SK-N-SH (cell line): ENCODE data around the gene SMAD3.

Experiments
- EZH2phosphoT487 ChIP-seq: fragments of 200-600 bp; sonication (generic); IDR thresholded peaks from 2 replicates; pipeline ENCODE4 v1.6.1; 2017; ENCODE audit warnings: low read depth, mixed run types, mild to moderate bottlenecking, antibody characterized with exemption, moderate library complexity, borderline replicate concordance
- FOSL2 ChIP-seq: IDR thresholded peaks from 2 replicates; pipeline ENCODE4 v1.4.0; 2012; ENCODE audit warnings: low read depth, mild to moderate bottlenecking, moderate library complexity, borderline replicate concordance
- MXI1 ChIP-seq: IDR thresholded peaks from 2 replicates; pipeline ENCODE4 v1.6.1; 2012; ENCODE audit warnings: mild to moderate bottlenecking, low read depth, low read length, improper control_type of control experiment
- POLR2AphosphoS5 ChIP-seq: IDR thresholded peaks from 2 replicates; pipeline ENCODE4 v1.6.1; 2012; ENCODE audit warnings: low read depth, low read length
- RAD21 ChIP-seq: IDR thresholded peaks from 2 replicates; pipeline ENCODE4 v1.6.1; 2012; ENCODE audit warnings: mild to moderate bottlenecking, low read length
- TAF1 ChIP-seq: IDR thresholded peaks from 2 replicates; pipeline ENCODE4 v1.6.1; 2012; ENCODE audit warnings: low read depth, mild to moderate bottlenecking, low read length, moderate library complexity, borderline replicate concordance
- TEAD4 ChIP-seq: IDR thresholded peaks from 2 replicates; pipeline ENCODE4 v1.4.0; 2012; ENCODE audit warnings: mild to moderate bottlenecking, borderline replicate concordance; ENCODE audit not compliant: insufficient read depth
- YY1 ChIP-seq: IDR thresholded peaks from 2 replicates; pipeline ENCODE4 v1.4.0; 2012; ENCODE audit warnings: low read depth, mild to moderate bottlenecking
- TF ChIP-seq, protein P1 (sequence below): IDR thresholded peaks from 2 replicates; pipeline ENCODE4 v1.6.1; 2012; ENCODE audit warnings: mild to moderate bottlenecking, low read depth, low read length, moderate library complexity
- TF ChIP-seq, protein P2 (sequence below): IDR thresholded peaks from 2 replicates; pipeline ENCODE4 v1.4.0; 2012; ENCODE audit warnings: low read depth
- TF ChIP-seq, protein P3 (sequence below): fragments of 150-350 bp; IDR thresholded peaks from 2 replicates; pipeline ENCODE4 v1.6.1; 2016; ENCODE audit warnings: mild to moderate bottlenecking, low read depth, low read length
- TF ChIP-seq, protein P4 (sequence below): fragments of 200-600 bp; sonication (generic); IDR thresholded peaks from 2 replicates; pipeline ENCODE4 v1.6.1; 2017; ENCODE audit warnings: antibody characterized with exemption, mild to moderate bottlenecking, moderate library complexity

DNA sequence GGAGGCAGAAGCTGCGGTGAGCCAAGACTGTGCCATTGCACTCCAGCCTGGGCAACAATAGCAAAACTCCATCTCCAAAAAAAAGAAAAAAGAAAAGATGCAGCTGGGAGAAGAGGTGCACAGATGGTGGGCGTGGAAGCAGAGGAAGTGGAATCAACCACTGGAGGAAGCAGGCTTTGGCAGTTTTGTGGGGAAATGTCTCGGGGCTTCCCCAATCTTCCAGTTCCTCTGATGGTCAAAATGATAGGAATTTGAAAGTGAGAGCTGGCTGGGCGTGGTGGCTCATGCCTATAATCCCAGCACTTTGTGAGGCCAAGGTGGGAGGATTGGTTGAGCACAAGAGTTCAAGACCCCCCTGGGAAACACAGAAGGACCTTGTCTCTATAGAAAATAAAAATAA lies 48.1 kb upstream of the SMAD3 start:
- TF ChIP-seq EZH2phosphoT487 (no peak), TAF1 (no peak), YY1 (no peak), MXI1 (no peak), TEAD4 (no peak), RAD21 (no peak), POLR2AphosphoS5 (no peak), FOSL2 (no peak)
- TF ChIP-seq, protein P1, sequence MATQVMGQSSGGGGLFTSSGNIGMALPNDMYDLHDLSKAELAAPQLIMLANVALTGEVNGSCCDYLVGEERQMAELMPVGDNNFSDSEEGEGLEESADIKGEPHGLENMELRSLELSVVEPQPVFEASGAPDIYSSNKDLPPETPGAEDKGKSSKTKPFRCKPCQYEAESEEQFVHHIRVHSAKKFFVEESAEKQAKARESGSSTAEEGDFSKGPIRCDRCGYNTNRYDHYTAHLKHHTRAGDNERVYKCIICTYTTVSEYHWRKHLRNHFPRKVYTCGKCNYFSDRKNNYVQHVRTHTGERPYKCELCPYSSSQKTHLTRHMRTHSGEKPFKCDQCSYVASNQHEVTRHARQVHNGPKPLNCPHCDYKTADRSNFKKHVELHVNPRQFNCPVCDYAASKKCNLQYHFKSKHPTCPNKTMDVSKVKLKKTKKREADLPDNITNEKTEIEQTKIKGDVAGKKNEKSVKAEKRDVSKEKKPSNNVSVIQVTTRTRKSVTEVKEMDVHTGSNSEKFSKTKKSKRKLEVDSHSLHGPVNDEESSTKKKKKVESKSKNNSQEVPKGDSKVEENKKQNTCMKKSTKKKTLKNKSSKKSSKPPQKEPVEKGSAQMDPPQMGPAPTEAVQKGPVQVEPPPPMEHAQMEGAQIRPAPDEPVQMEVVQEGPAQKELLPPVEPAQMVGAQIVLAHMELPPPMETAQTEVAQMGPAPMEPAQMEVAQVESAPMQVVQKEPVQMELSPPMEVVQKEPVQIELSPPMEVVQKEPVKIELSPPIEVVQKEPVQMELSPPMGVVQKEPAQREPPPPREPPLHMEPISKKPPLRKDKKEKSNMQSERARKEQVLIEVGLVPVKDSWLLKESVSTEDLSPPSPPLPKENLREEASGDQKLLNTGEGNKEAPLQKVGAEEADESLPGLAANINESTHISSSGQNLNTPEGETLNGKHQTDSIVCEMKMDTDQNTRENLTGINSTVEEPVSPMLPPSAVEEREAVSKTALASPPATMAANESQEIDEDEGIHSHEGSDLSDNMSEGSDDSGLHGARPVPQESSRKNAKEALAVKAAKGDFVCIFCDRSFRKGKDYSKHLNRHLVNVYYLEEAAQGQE = no peak
- TF ChIP-seq, protein P2, sequence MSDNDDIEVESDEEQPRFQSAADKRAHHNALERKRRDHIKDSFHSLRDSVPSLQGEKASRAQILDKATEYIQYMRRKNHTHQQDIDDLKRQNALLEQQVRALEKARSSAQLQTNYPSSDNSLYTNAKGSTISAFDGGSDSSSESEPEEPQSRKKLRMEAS = no peak
- TF ChIP-seq, protein P3, sequence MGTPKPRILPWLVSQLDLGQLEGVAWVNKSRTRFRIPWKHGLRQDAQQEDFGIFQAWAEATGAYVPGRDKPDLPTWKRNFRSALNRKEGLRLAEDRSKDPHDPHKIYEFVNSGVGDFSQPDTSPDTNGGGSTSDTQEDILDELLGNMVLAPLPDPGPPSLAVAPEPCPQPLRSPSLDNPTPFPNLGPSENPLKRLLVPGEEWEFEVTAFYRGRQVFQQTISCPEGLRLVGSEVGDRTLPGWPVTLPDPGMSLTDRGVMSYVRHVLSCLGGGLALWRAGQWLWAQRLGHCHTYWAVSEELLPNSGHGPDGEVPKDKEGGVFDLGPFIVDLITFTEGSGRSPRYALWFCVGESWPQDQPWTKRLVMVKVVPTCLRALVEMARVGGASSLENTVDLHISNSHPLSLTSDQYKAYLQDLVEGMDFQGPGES = no peak
- TF ChIP-seq, protein P4, sequence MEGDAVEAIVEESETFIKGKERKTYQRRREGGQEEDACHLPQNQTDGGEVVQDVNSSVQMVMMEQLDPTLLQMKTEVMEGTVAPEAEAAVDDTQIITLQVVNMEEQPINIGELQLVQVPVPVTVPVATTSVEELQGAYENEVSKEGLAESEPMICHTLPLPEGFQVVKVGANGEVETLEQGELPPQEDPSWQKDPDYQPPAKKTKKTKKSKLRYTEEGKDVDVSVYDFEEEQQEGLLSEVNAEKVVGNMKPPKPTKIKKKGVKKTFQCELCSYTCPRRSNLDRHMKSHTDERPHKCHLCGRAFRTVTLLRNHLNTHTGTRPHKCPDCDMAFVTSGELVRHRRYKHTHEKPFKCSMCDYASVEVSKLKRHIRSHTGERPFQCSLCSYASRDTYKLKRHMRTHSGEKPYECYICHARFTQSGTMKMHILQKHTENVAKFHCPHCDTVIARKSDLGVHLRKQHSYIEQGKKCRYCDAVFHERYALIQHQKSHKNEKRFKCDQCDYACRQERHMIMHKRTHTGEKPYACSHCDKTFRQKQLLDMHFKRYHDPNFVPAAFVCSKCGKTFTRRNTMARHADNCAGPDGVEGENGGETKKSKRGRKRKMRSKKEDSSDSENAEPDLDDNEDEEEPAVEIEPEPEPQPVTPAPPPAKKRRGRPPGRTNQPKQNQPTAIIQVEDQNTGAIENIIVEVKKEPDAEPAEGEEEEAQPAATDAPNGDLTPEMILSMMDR = no peak
